Measurements from ENCODE around the gene TMEM91.
A peak's percentile ranks its signal among the peaks of the same experiment; 100 is the strongest.

The TMEM91 gene

GRCh38 chr19:41376241-41376997, at the start of gene TMEM91:
Gene TMEM91, plus strand, starts transcription at chr19:41376533. Its CDS starts 1,777 bp downstream, at chr19:41378310.
- Mint-ChIP-seq H3K27ac (peak within 1 kb of the TSS; percentile 0 to 49), H3K4me3 (peak within 1 kb of the TSS; percentile 66 to 73), H3K27me3 (no peaks in the 10 kb centered on the region), H3K4me1 (peaks cover 33% of the 10 kb centered on the region), H3K9me3 (no peaks in the 10 kb centered on the region)
- DNase-seq (peak in 1 of 2 donors; percentile 16), ATAC-seq (peak; percentile 52)

- no peak for DNase-seq
- Mint-ChIP-seq H3K27ac (peak overlapping the region; percentile 56 to 70), H3K4me1 (peaks cover 92% of the 10 kb centered on the region), H3K9me3 (no peaks in the 10 kb centered on the region), H3K4me3 (peak overlapping the region; percentile 77 to 82), H3K27me3 (no peaks in the 10 kb centered on the region)
- peak; percentile 1 for ATAC-seq
Observed at GRCh38 chr19:41327076-41327575, 49.2 kb upstream of the TMEM91 start.

GRCh38 chr19:41327576-41328156, 48.7 kb upstream of the TMEM91 start:
- ATAC-seq: peak; percentile 84
- DNase-seq: peak; percentile 84 to 88
- peaks cover 89% of the 10 kb centered on the region for H3K4me1 Mint-ChIP-seq
- no peaks in the 10 kb centered on the region for H3K9me3 Mint-ChIP-seq
- H3K27me3 Mint-ChIP-seq: no peaks in the 10 kb centered on the region
- peak overlapping the region; percentile 81 to 82 for H3K4me3 Mint-ChIP-seq
- peak overlapping the region; percentile 86 to 94 for H3K27ac Mint-ChIP-seq

- ATAC-seq: peak; percentile 69
- Mint-ChIP-seq H3K27me3 (no peaks in the 10 kb centered on the region), H3K9me3 (no peaks in the 10 kb centered on the region), H3K4me1 (peaks cover 83% of the 10 kb centered on the region), H3K4me3 (peak overlapping the region; percentile 81 to 82), H3K27ac (peak overlapping the region; percentile 86 to 94)
- peak in 1 of 2 donors; percentile 71 for DNase-seq
Observed at GRCh38 chr19:41328157-41328841, 48.0 kb upstream of the TMEM91 start.

- no peak for ATAC-seq
- Mint-ChIP-seq H3K27ac (peak overlapping the region; percentile 16 to 94), H3K9me3 (no peaks in the 10 kb centered on the region), H3K4me1 (peaks cover 78% of the 10 kb centered on the region), H3K27me3 (no peaks in the 10 kb centered on the region), H3K4me3 (peak overlapping the region; percentile 81 to 82)
- peak in 1 of 2 donors; percentile 13 for DNase-seq
Observed at GRCh38 chr19:41328842-41329225, 47.5 kb upstream of the TMEM91 start.

GRCh38 chr19:41330481-41330880, 45.9 kb upstream of the TMEM91 start:
- Mint-ChIP-seq H3K27ac (peak overlapping the region; percentile 1 to 49), H3K27me3 (no peaks in the 10 kb centered on the region), H3K4me3 (peak overlapping the region in 1 of 2 donors; percentile 39), H3K4me1 (peaks cover 71% of the 10 kb centered on the region), H3K9me3 (no peaks in the 10 kb centered on the region)
- DNase-seq (no peak), ATAC-seq (no peak)

- DNase-seq (no peak), ATAC-seq (no peak)
- Mint-ChIP-seq H3K4me1 (peaks cover 71% of the 10 kb centered on the region), H3K27ac (peak overlapping the region in 1 of 2 donors; percentile 1), H3K9me3 (no peaks in the 10 kb centered on the region), H3K4me3 (no peak overlapping the region), H3K27me3 (no peaks in the 10 kb centered on the region)
Observed at GRCh38 chr19:41330946-41331678, 45.2 kb upstream of the TMEM91 start.

- Mint-ChIP-seq H3K27me3 (no peaks in the 10 kb centered on the region), H3K9me3 (no peaks in the 10 kb centered on the region), H3K4me3 (no peak overlapping the region), H3K4me1 (peaks cover 66% of the 10 kb centered on the region), H3K27ac (peak overlapping the region; percentile 54 to 81)
- DNase-seq (no peak), ATAC-seq (no peak)
Observed at GRCh38 chr19:41332000-41332399, 44.3 kb upstream of the TMEM91 start.

GRCh38 chr19:41332468-41332867, 43.9 kb upstream of the TMEM91 start:
- DNase-seq (no peak), ATAC-seq (no peak)
- Mint-ChIP-seq H3K4me3 (no peak overlapping the region), H3K9me3 (no peaks in the 10 kb centered on the region), H3K27me3 (no peaks in the 10 kb centered on the region), H3K27ac (no peak overlapping the region), H3K4me1 (peaks cover 62% of the 10 kb centered on the region)

GRCh38 chr19:41334793-41335192, 41.5 kb upstream of the TMEM91 start:
- DNase-seq (no peak), ATAC-seq (no peak)
- Mint-ChIP-seq H3K27me3 (no peaks in the 10 kb centered on the region), H3K9me3 (no peaks in the 10 kb centered on the region), H3K4me3 (no peak overlapping the region), H3K4me1 (peaks cover 46% of the 10 kb centered on the region), H3K27ac (peak overlapping the region in 1 of 2 donors; percentile 76)

- ATAC-seq (no peak), DNase-seq (no peak)
- no peaks in the 10 kb centered on the region for H3K9me3 Mint-ChIP-seq
- H3K4me3 Mint-ChIP-seq: no peak overlapping the region
- H3K27ac Mint-ChIP-seq: no peak overlapping the region
- peaks cover 45% of the 10 kb centered on the region for H3K4me1 Mint-ChIP-seq
- no peaks in the 10 kb centered on the region for H3K27me3 Mint-ChIP-seq
Observed at GRCh38 chr19:41335467-41335866, 40.9 kb upstream of the TMEM91 start.

- H3K9me3 Mint-ChIP-seq: no peaks in the 10 kb centered on the region
- DNase-seq (no peak), ATAC-seq (no peak)
- H3K27me3 Mint-ChIP-seq: no peaks in the 10 kb centered on the region
- no peak overlapping the region for H3K4me3 Mint-ChIP-seq
- peaks cover 57% of the 10 kb centered on the region for H3K4me1 Mint-ChIP-seq
- peak overlapping the region in 1 of 2 donors; percentile 54 for H3K27ac Mint-ChIP-seq
Observed at GRCh38 chr19:41339936-41340335, 36.4 kb upstream of the TMEM91 start.

- peaks cover 51% of the 10 kb centered on the region for H3K4me1 Mint-ChIP-seq
- H3K4me3 Mint-ChIP-seq: no peak overlapping the region
- no peaks in the 10 kb centered on the region for H3K9me3 Mint-ChIP-seq
- ATAC-seq (no peak), DNase-seq (no peak)
- peak overlapping the region in 1 of 2 donors; percentile 88 for H3K27ac Mint-ChIP-seq
- H3K27me3 Mint-ChIP-seq: no peaks in the 10 kb centered on the region
Observed at GRCh38 chr19:41341669-41342490, 34.5 kb upstream of the TMEM91 start.

- DNase-seq (no peak), ATAC-seq (no peak)
- Mint-ChIP-seq H3K27me3 (no peaks in the 10 kb centered on the region), H3K27ac (peak overlapping the region in 1 of 2 donors; percentile 61), H3K4me3 (no peak overlapping the region), H3K4me1 (peaks cover 65% of the 10 kb centered on the region), H3K9me3 (peaks cover 0 to 13% of the 10 kb centered on the region in 2 donors)
Observed at GRCh38 chr19:41344162-41344561, 32.2 kb upstream of the TMEM91 start.

All from stimulated activated naive CD8-positive, alpha-beta T cell treated with anti-CD3 and anti-CD28 coated beads, Interleukin-15, amount 100 ng/mL, for 72 hours (primary cell).